Fibroblast of skin of abdomen (primary cell): Measurements from ENCODE around the gene RPS6KA4.

ENCODE experiments used
- DNase-seq: peaks from one replicate; pipeline ENCODE4 v3.0.0-alpha.2; 2013

RPS6KA4 gene

GRCh38 chr11:64367931-64368672, 9.1 kb downstream of the RPS6KA4 start:
- no peak for DNase-seq

- no peak for DNase-seq
Measured at GRCh38 chr11:64368673-64369074, 9.7 kb downstream of the RPS6KA4 start.

GRCh38 chr11:64369440-64370421, 10.8 kb downstream of the RPS6KA4 start:
- no peak for DNase-seq

GRCh38 chr11:64371201-64371600, 12.2 kb downstream of the RPS6KA4 start:
- no peak for DNase-seq

- no peak for DNase-seq
Measured at GRCh38 chr11:64372021-64372420, 13.1 kb downstream of the RPS6KA4 start.

- peak; percentile 9 for DNase-seq
Measured at GRCh38 chr11:64372802-64373597, 14.0 kb downstream of the RPS6KA4 start.

GRCh38 chr11:64373598-64373974, 14.6 kb downstream of the RPS6KA4 start:
- DNase-seq = no peak

GRCh38 chr11:64376071-64376470, 17.1 kb downstream of the RPS6KA4 start:
- DNase-seq = no peak

GRCh38 chr11:64378335-64378880, 19.4 kb downstream of the RPS6KA4 start:
- no peak for DNase-seq

GRCh38 chr11:64379160-64379559, 20.2 kb downstream of the RPS6KA4 start:
- DNase-seq = no peak

GRCh38 chr11:64379817-64380709, 21.1 kb downstream of the RPS6KA4 start:
- no peak for DNase-seq

GRCh38 chr11:64381350-64381749, 22.4 kb downstream of the RPS6KA4 start:
- no peak for DNase-seq

GRCh38 chr11:64382047-64382446, 23.1 kb downstream of the RPS6KA4 start:
- DNase-seq = no peak

GRCh38 chr11:64382586-64382985, 23.6 kb downstream of the RPS6KA4 start:
- DNase-seq = no peak

GRCh38 chr11:64383580-64383979, 24.6 kb downstream of the RPS6KA4 start:
- DNase-seq = no peak

GRCh38 chr11:64384028-64384737, 25.2 kb downstream of the RPS6KA4 start:
- DNase-seq = no peak

- no peak for DNase-seq
Measured at GRCh38 chr11:64384981-64385944, 26.3 kb downstream of the RPS6KA4 start.

- DNase-seq = peak; percentile 31
Measured at GRCh38 chr11:64385945-64386704, 27.2 kb downstream of the RPS6KA4 start.

- no peak for DNase-seq
Measured at GRCh38 chr11:64387916-64388315, 29.0 kb downstream of the RPS6KA4 start.
